ENCODE measurements around the gene PCDHGA6. TPM values are rescaled to one million over a fixed set of nuclear protein-coding genes. Genes with fewer than 3 reads are reported as not detected.

Gene PCDHGA6
- total and polyA plus RNA-seq, 2 of the 8 experiments (the other 6 are each of a cell fraction or from before 2014, with no cell fraction given), result 1.4 to 2.0 TPM

GRCh38 chr5:141338538-141339306 is 35.0 kb upstream of the PCDHGA6 start, which contains the start of gene PCDHGA2 (continued):
- TF ChIP-seq KDM1A (IDR thresholded peaks at IDR 0.05; ENCODE audit: borderline replicate concordance, low read length) (no peak), TAF7 (optimal IDR thresholded peaks at IDR 0.05; ENCODE audit: borderline replicate concordance, low read depth, low read length) (no peak), EGR1 (IDR thresholded peaks at IDR 0.05; ENCODE audit: borderline replicate concordance, low read depth, low read length) (no peak), CTCF (IDR thresholded peaks at IDR 0.05; ENCODE audit: control extremely low read depth in 1 of 3, insufficient read depth in 1 of 3, low read depth in 1 of 3, low read length in 3 of 3) (peak; percentile 10 to 77 (median 60)), BRCA1 (IDR thresholded peaks at IDR 0.05; ENCODE audit: low read depth, low read length) (no peak), ATF2 (IDR thresholded peaks at IDR 0.05; ENCODE audit: low read length) (no peak), ATF3 (IDR thresholded peaks at IDR 0.05; ENCODE audit: insufficient read depth, low read depth, low read length) (no peak), CEBPB (IDR thresholded peaks at IDR 0.05; ENCODE audit: low read depth, low read length) (peak; percentile 32; the same call in 1 of the 2 replicates), RBBP5 (IDR thresholded peaks at IDR 0.05; ENCODE audit: borderline replicate concordance, low read depth, low read length) (no peak), MAFK (IDR thresholded peaks at IDR 0.05; ENCODE audit: low read depth, low read length) (no peak), RAD21 (IDR thresholded peaks at IDR 0.05 in 1 of 2, conservative IDR thresholded peaks at IDR 0.05 in 1 of 2; ENCODE audit: low read depth in 2 of 2, low read length in 2 of 2) (peak; percentile 58 to 65), SUZ12 (IDR thresholded peaks at IDR 0.05; ENCODE audit: low read length) (no peak), MAX (IDR thresholded peaks at IDR 0.05) (no peak), GTF2F1 (IDR thresholded peaks at IDR 0.05; ENCODE audit: borderline replicate concordance, low read depth, low read length) (no peak), YY1 (IDR thresholded peaks at IDR 0.05; ENCODE audit: low read depth, low read length) (0 out of 2 replicates have a peak, but pooled peaks have one; percentile 36)

All from H1 (cell line).